NCI-H2081 (cell line): ENCODE data around the gene TTC33.
"Not testable (repeated sequence)": the region's sequence is repeated elsewhere in the genome, so short reads cannot be mapped to it uniquely, and the experiment has no call there.

Source experiments
- DNase-seq, 2 experiments: peaks; one replicate each; lab custom pipeline; 2025; lab: John Stamatoyannopoulos, UW

TTC33 gene

DNA sequence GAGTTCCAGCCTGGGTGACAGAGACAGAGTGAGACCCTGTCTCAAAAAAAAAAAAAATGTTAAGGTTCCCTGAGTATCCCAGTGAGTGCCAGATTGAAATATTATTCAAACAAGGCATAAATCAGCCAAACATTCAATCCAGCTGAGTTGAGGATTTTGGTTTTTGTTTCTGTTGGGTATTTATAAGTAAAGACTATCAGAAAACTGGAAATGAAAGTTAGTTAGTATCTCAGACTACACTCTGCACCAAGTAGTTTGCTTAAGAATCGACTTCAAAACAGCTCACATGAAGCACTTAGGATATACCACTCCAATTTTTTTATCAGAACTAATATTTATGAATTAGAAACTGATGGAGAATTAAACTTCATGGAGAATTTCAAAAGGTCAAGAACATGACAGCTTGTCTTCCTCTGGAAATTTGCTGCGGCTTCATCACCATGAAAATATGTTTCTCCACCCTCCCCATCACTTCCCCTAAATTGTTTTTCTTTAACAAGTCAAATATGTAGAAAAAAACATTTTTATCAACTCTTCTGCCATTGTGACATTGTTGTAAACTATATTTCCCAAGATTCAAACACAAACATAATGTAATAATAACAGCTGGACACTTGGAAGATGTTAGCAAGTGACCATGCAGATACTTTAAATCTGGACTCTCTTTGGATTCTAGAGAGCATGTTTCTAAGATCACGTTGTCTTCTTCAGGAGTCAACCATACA, 186.1 kb downstream of the TTC33 start:
- no peak for DNase-seq

GRCh38 chr5:40568548-40568947, 187.2 kb downstream of the TTC33 start:
- no peak for DNase-seq

DNA sequence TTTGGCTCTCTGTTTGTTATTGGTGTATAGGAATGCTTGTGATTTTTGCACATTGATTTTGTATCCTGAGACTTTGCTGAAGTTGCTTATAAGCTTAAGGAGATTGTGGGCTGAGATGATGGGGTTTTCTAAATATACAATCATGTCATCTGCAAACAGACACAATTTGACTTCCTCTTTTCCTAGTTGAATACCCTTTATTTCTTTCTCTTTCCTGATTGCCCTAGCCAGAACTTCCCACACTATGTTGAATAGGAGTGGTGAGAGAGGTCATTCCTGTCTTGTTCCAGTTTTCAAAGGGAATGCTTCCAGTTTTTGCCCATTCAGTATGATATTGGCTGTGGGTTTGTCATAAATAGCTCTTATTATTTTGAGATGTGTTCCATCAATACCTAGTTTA, 192.6 kb downstream of the TTC33 start:
- DNase-seq, result not testable (repeated sequence)

GRCh38 chr5:40560474-40561110, 195.2 kb downstream of the TTC33 start:
- no peak for DNase-seq

GRCh38 chr5:40559306-40559705, 196.5 kb downstream of the TTC33 start:
- no peak for DNase-seq

DNA sequence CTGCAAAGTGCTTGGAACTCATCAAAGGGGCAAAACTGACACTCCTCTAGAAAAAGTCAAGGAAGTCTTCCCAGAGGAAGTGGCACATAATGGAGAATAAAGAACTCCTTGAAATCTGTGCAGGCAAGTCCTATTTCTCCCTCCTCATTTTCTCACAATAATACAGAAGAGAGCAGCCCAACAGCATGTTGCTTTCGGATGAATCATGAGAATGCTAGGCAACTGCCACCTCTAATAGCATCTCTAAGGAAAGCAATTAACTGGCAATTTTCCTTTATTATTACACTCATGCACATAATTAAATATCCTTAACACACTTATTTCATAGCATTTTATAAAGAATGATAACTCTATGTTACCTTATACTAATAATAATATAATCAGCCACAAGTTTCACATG, 198.3 kb downstream of the TTC33 start:
- no peak for DNase-seq

GRCh38 chr5:40556811-40557210, 198.9 kb downstream of the TTC33 start:
- DNase-seq, result no peak

DNA sequence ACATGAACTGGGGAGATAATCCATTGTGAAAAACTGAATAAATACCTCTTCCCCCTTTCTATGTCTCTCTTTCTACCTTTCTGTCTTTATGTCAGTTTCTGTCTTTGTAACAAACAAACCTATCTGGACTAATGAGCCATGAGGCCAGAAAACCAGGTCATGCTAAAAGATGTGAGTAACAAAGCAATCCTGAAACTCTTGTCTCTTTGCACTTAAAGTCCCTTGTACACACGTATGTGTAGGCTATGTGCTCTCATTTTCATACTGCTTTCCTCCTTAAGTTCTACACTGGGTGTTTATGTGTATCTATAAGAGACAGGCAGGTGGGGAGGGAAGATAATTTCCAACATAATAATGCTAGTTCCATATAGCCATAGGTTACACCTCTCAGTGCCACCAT, 199.9 kb downstream of the TTC33 start:
- DNase-seq, result no peak

DNA sequence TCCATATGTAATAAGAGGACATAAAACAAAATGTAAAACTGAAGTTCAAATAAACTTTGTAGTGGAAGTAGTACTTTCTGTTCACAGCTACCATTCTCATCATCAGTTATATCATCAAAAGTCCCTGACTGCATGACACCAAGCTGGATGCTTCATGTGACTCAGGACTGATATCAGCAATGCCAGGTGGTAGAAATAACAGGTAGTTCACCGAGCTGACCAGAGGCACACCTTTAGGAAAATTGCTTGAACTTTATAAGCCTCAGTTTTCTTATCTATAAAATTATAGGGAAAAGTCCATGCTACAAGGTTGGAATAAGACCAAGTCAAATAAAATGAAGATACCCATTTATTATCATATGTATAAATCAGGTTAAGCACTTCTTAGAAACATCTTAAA, 200.9 kb downstream of the TTC33 start:
- DNase-seq, result no peak

- no peak for DNase-seq
Measured at GRCh38 chr5:40554054-40554453, 201.7 kb downstream of the TTC33 start.

DNA sequence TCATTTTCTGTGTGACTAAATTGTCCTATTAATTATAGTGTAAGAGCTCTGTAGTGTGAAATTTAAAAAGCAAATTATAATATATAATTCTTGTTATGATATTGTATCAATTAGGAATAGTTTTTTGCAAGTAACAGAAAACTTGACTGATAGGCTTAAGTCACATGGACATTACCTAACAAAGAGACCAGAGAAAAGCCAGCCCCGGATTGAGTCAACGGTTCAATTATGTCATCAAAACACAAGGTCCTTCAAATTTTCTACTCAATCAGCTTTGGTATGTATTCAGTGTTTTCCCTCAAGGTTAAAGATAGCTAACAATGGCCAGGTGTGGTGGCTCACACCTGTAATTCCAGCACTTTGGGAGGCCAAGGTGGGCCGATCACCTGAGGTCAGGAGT, 202.8 kb downstream of the TTC33 start:
- no peak for DNase-seq

GRCh38 chr5:40551496-40552491, 204.0 kb downstream of the TTC33 start:
- DNase-seq, result no peak

DNA sequence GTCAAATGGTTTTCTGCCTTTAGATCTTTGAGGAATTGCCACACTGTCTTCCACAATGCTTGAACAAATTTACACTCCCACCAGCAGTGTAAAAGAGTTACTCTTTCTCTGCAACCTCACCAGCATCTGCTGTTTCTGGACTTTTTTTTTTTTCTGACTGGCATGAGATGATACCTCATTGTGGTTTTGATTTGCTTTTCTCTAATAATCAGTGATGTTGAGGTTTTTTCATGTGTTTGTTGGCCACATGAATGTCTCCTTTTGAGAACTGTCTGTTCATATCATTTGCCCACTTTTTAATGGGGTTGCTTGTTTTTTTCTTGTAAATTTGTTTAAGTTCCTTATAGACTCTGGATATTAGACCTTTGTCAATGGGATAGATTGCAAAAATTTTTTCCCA, 205.3 kb downstream of the TTC33 start:
- DNase-seq, result no peak

GRCh38 chr5:40549616-40550015, 206.1 kb downstream of the TTC33 start:
- no peak for DNase-seq

DNA sequence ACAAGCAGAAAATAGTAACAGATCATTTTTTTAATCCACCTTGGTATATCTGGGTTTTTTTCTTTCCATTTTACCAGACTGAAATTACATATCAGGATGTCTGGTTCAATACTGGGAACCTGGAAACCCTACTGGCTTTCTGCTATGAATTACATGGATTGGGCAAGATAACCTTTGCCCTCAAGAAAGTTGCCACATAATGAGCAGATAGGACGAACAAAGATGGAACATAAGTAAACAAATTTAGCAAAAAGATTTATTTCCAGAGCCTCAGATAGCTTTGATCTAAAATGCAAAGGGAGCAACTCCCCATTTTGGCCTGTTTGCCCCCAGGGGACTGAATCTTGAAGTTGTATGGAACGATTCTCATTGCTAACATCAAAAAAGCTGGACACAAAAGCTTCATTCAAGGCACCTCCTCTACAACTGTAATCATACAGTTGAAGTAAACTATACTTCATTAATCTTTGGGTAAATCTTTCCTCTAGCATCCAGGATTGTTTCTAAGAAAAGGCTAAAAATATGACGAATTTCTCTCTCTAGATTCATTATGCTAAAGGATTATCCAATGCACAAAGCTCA, 207.7 kb downstream of the TTC33 start:
- DNase-seq, result no peak

DNA sequence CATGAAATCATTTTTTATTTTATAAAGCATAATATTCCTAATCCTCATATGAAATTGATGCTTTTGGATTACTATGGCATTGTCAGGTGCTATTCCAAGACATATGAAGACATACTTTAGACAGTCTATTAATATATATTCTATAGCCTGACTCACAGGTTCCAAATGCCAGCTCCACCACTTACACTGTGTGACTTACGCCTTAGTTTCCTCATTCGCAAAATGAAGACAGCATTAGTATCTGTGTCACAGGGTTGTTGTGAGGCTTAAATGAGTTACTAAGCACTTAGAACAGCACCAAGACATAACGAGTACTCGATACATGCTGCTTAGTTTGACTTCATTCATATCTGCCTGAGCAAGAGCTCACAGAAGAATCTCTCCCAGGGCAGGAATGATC, 208.2 kb downstream of the TTC33 start:
- DNase-seq, result no peak

DNA sequence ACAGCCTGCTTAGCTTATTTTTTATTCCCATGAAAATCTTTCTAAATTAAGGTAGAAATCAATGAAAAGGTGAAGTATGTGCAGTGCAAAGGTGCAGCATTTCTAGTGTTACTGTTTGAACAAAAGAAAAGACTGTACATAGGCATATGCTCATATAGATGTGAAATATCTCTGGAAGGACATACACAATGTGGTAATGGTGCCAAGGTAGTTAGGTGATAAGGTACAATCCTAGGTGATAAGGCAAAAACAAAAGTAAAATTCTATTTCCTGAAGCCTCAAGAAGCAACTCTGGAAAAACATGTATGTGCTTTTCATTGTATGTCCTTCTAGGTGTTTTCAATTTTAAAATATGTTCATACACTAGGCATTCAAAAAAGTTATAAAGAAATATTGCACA, 215.5 kb downstream of the TTC33 start:
- no peak for DNase-seq

GRCh38 chr5:40524677-40525076, 231.1 kb downstream of the TTC33 start:
- DNase-seq, result peak; percentile 31 to 41

DNA sequence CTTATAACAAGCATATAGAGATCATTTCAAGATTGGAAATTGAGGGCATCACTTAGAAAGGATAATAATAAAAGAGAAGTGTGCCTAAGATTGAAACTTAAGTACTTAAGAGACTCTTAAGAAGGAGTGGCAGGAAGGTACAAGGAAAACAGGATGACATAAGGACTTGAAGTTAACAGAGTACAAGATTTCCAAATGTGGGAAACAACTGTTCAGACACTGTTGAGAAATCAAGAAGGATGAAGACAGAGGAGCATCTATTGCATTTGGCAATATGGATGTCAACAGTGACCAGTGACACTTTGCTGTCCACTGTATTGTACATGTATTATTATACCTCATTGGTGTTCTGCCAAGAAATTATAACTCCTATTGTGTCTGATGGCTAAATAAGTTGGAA, 233.8 kb downstream of the TTC33 start:
- no peak for DNase-seq

GRCh38 chr5:40521108-40521785, 234.5 kb downstream of the TTC33 start:
- DNase-seq, result peak; percentile 42

DNA sequence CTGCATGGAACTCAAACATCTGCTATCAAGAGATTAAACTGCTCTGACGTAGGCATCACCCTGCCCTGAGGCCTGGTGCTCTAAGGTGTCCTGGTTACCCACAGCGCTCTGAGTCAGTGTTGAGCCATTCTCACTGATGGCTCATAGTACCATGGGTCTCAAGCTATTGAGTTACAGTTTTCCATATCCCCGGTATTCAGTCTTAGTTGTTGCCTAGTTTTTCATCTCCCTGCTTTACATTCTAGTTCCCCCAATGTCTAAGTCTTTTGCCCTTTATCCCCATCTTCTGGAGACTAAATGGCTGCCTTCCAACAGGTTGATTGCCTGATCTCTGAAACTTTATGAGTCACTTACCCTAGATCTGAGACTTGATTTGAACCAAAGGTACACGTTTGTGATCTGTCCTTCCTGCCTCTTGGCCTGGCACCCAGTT, 237.3 kb downstream of the TTC33 start:
- DNase-seq, result no peak

DNA sequence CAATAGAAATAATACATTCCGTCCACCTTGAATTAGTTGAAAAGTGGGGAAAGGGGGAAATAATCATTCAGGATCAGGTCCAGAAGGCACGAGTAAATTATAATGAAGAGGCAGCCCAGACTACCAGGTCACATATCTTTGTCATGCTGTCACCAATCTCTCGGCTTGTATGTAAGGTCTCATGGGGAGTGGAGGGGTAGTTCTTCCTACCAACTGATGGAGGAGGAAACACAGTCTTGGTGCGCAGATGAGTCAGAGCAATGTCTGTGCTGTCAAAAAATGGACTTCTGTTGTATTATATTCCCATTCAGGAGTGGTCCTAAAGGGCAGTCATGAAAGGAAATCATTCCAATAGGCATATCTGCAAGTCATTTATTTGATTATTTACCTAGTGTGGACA, 240.3 kb downstream of the TTC33 start:
- DNase-seq, result no peak
